Activated CD4-positive, alpha-beta T cell treated with anti-CD3 and anti-CD28 coated beads for 36 hours (primary cell): Measurements from ENCODE around the gene MYLK3. TPM values are rescaled to one million over a fixed set of nuclear protein-coding genes. Genes with fewer than 3 reads are reported as not detected.

Source experiments
- ATAC-seq: fragments of 200-7000 bp; cut with Tn5 transposase; one replicate; pipeline ENCODE4 v1.10.0; 2021; ENCODE audit warnings: mild to moderate bottlenecking, moderate library complexity
- CTCF ChIA-PET: fragments of 350-600 bp; sonication (Branson Sonifier 250); formaldehyde crosslinking; loops from one replicate; lab custom pipeline; 2021; ENCODE audit warnings: antibody characterized with exemption; lab: Charles Lee
- POLR2A ChIA-PET: fragments of 350-600 bp; sonication (Branson Sonifier 250); formaldehyde crosslinking; loops from one replicate; lab custom pipeline; 2021; ENCODE audit warnings: antibody characterized with exemption, inconsistent platforms; lab: Charles Lee
- DNase-seq: peaks from one replicate; pipeline ENCODE4 v3.0.0-alpha.2; 2020
- H3K27ac Mint-ChIP-seq: one replicate; pipeline ENCODE4 v1.8.0; 2021; ENCODE audit warnings: mixed read lengths
- H3K27me3 Mint-ChIP-seq: one replicate; pipeline ENCODE4 v1.8.0; 2021; ENCODE audit warnings: mixed read lengths
- H3K36me3 Mint-ChIP-seq: one replicate; pipeline ENCODE4 v1.8.0; 2021; ENCODE audit warnings: low read depth, mixed read lengths
- H3K4me1 Mint-ChIP-seq: one replicate; pipeline ENCODE4 v1.8.0; 2021; ENCODE audit warnings: mixed read lengths
- H3K4me3 Mint-ChIP-seq: one replicate; pipeline ENCODE4 v1.8.0; 2021; ENCODE audit warnings: mild to moderate bottlenecking, moderate library complexity, mixed read lengths
- H3K9me3 Mint-ChIP-seq: one replicate; pipeline ENCODE4 v1.8.0; 2021; ENCODE audit warnings: low read depth, mixed read lengths
- intact Hi-C, 2 experiments: fragments of 100-400 bp; cut with DNase I in 1 of 2; cut with micrococcal nuclease in 1 of 2; formaldehyde crosslinking; loops; one replicate each; pipeline versions ENCODE4 v1.14.2 to v1.15.1; 2022 to 2024; cut with DNase I, micrococcal nuclease
- total RNA-seq, 2 experiments: library from RNA; stranded (reverse); gene quantifications; one replicate each; pipeline ENCODE4 v1.2.3, GENCODE V29; 2021

Gene MYLK3
- total RNA-seq, 2 experiments from 2014 or later: 0.05 to 0.27 TPM

DNA sequence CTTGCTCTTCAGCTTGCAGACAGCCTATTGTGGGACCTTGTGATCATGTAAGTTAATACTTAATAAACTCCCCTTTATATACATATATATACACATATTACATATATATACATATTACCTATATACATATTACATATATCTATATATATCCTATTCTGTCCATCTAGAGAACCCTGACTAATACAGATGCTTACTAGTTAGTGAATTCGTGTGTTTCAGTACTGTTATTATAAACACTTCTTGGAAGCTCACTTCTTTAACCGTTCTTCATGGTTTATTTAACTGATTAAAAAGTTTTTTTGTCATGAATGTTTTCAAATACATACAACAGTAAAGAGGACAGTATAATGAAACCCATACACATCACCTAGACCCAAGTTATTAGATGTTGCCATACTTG lies 46.1 kb downstream of the MYLK3 start:
- Mint-ChIP-seq H3K4me1 (no peaks in the 10 kb centered on the region), H3K27ac (no peak overlapping the region), H3K27me3 (no peaks in the 10 kb centered on the region), H3K36me3 (peaks cover 6% of the 10 kb centered on the region), H3K9me3 (no peaks in the 10 kb centered on the region), H3K4me3 (no peak overlapping the region)
- intact Hi-C loops: no loop called here
- DNase-seq (no peak), ATAC-seq (no peak)
- ChIA-PET CTCF (no interaction called here), POLR2A (no interaction called here)

GRCh38 chr16:46701615-46702014 lies 46.5 kb downstream of the MYLK3 start:
- ATAC-seq: no peak
- no peak overlapping the region for H3K4me3 Mint-ChIP-seq
- no peak overlapping the region for H3K27ac Mint-ChIP-seq
- H3K36me3 Mint-ChIP-seq: peaks cover 9% of the 10 kb centered on the region
- H3K9me3 Mint-ChIP-seq: no peaks in the 10 kb centered on the region
- no peaks in the 10 kb centered on the region for H3K4me1 Mint-ChIP-seq
- ChIA-PET POLR2A (no interaction called here), CTCF (interaction anchor here (1.0 kb wide), 1 partner anchor 28 kb away, joined by 4 read pairs; no protein-coding TSS in a partner anchor)
- DNase-seq: no peak
- intact Hi-C loops: no loop called here
- no peaks in the 10 kb centered on the region for H3K27me3 Mint-ChIP-seq

DNA sequence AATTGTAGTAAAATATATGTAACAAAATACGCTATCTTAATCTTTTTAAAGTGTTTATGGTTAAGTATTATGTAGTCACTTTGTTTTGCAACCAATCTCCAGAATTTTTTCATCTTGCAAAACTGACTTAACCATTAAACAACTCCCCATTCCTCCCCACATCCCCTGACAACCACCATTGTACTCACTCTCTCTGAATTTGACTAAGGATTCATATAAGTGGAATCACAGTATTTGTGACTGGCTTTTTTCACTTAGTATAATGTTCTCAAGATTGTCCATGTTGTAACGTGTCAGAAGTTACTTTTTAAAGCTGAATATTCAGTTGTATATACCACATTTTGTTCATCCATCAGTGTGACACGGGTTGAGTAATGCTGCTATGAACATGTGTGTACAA lies 48.1 kb downstream of the MYLK3 start:
- POLR2A ChIA-PET: interaction anchor here (0.5 kb wide), 1 partner anchor 141 kb away, joined by 3 read pairs; no protein-coding TSS in a partner anchor

DNA sequence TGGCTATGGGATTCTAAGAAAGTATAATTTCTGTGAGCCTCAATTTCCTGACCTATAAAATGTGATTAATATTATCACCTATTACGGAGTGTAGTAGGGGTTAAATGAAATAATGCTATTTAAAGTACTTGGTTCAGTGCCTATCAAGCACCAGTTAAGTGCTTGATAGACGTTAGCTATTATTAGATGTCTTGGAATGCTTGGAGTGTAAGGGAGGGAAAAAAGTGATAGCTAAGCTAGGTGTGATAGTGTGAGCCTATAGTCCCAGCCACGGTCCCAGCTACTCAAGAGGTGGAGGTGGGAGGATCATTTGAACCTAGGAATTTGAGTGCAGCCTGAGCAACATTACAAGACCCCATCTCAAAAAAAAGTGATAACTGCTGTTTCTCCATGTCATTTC lies 51.2 kb downstream of the MYLK3 start:
- Mint-ChIP-seq H3K27me3 (no peaks in the 10 kb centered on the region), H3K9me3 (no peaks in the 10 kb centered on the region), H3K4me1 (no peaks in the 10 kb centered on the region), H3K27ac (no peak overlapping the region), H3K4me3 (no peak overlapping the region), H3K36me3 (peaks cover 32% of the 10 kb centered on the region)
- DNase-seq (no peak), ATAC-seq (no peak)
- intact Hi-C loops: no loop called here
- ChIA-PET CTCF (interaction anchor here (0.7 to 1.6 kb wide), 5 partner anchors 12 to 148 kb away, joined by 3 to 5 read pairs (median 3); no protein-coding TSS in a partner anchor), POLR2A (interaction anchor here (0.6 kb wide), 1 partner anchor 22 kb away, joined by 3 read pairs; no protein-coding TSS in a partner anchor)

More for the DNA sequence above, 48.1 kb downstream of the MYLK3 start:
- H3K27me3 Mint-ChIP-seq: no peaks in the 10 kb centered on the region
- intact Hi-C loops: no loop called here
- peaks cover 19% of the 10 kb centered on the region for H3K36me3 Mint-ChIP-seq
- no peak overlapping the region for H3K27ac Mint-ChIP-seq
- H3K4me1 Mint-ChIP-seq: no peaks in the 10 kb centered on the region
- H3K9me3 Mint-ChIP-seq: no peaks in the 10 kb centered on the region
- DNase-seq (no peak), ATAC-seq (no peak)
- no peak overlapping the region for H3K4me3 Mint-ChIP-seq
- CTCF ChIA-PET: interaction anchor here (0.6 to 1.1 kb wide), 3 partner anchors 26 to 230 kb away, joined by 3 to 4 read pairs (median 4); no protein-coding TSS in a partner anchor

- no peak overlapping the region for H3K4me3 Mint-ChIP-seq
- CTCF ChIA-PET: interaction anchor here (1.1 to 1.6 kb wide), 3 partner anchors 22 to 149 kb away, joined by 3 to 7 read pairs (median 4); no protein-coding TSS in a partner anchor
- ATAC-seq (no peak), DNase-seq (no peak)
- H3K4me1 Mint-ChIP-seq: peaks cover 9% of the 10 kb centered on the region
- no peaks in the 10 kb centered on the region for H3K9me3 Mint-ChIP-seq
- POLR2A ChIA-PET: no interaction called here
- no peaks in the 10 kb centered on the region for H3K27me3 Mint-ChIP-seq
- H3K27ac Mint-ChIP-seq: no peak overlapping the region
- peaks cover 41% of the 10 kb centered on the region for H3K36me3 Mint-ChIP-seq
- intact Hi-C loops: no loop called here
Observed at GRCh38 chr16:46695937-46696336, 52.2 kb downstream of the MYLK3 start.

DNA sequence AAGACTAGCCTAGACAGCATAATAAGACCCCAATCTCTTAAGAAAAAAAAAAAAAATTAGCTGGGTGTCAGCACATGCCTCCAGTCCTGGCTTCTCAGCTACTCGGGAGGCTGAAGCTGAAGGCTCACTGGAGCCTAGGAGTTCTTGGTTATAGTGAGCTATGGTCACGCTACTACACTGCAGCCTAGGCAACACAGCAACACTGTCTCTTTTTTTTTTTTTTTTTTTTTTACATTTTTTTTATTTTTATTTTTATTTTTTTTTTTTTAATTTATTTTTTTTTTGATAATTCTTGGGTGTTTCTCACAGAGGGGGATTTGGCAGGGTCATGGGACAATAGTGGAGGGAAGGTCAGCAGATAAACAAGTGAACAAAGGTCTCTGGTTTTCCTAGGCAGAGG lies 54.5 kb downstream of the MYLK3 start:
- H3K4me3 Mint-ChIP-seq: no peak overlapping the region
- DNase-seq (no peak), ATAC-seq (no peak)
- ChIA-PET CTCF (interaction anchor here (1.3 to 1.4 kb wide), 2 partner anchors 11 to 15 kb away, joined by 3 to 4 read pairs; no protein-coding TSS in a partner anchor), POLR2A (no interaction called here)
- H3K27ac Mint-ChIP-seq: no peak overlapping the region
- H3K9me3 Mint-ChIP-seq: no peaks in the 10 kb centered on the region
- intact Hi-C loops: no loop called here
- H3K27me3 Mint-ChIP-seq: no peaks in the 10 kb centered on the region
- H3K4me1 Mint-ChIP-seq: peaks cover 13% of the 10 kb centered on the region
- H3K36me3 Mint-ChIP-seq: peaks cover 41% of the 10 kb centered on the region

GRCh38 chr16:46691726-46692125 lies 56.4 kb downstream of the MYLK3 start:
- CTCF ChIA-PET: interaction anchor here (1.3 to 1.7 kb wide), 3 partner anchors 18 to 219 kb away, joined by 3 to 4 read pairs (median 4); no protein-coding TSS in a partner anchor
- no peak overlapping the region for H3K27ac Mint-ChIP-seq

DNA sequence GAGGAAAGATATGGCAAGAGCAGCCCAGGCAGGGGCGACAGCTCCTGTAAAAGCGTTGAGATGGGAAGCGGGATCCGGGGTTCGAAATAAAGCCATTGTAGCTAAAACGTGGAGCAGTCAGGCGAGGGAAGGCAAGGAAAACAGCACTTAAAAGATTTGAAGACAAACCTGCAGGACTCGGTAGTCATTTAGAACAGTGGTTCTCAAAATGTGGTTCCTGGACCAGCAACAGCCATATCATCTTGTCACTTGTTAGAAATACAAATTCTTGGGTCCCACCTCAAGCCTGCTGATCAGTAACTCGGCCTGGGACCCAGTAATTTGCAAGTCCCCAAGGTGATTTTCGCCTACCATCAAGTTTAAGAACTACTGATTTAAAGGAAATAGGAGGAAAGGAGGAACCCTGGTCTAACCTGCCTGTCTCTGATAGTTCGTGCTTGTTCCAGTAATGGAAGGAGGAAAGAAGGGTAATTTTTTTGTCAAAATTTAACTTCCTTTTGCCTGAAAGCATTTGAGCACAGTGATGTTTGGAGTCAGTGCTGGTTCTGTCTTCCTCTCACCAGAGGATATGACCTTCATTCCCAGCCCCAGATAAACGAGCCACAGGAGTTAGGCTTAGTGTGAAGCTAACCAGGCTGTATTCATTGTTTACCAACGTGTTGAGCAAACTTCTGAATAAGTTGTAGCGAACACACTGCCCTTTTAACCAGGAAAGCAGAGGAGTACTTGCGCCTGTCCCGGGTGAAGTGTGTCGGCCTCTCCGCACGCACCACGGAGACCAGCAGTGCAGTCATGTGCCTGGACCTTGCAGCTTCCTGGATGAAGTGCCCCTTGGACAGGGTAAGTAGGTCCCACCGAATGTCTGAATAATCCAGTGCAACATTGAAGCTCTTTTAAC lies 57.6 kb downstream of the MYLK3 start:
- Mint-ChIP-seq H3K27ac (no peak overlapping the region), H3K4me1 (peaks cover 34% of the 10 kb centered on the region)
- intact Hi-C loops: no loop called here

More at GRCh38 chr16:46691726-46692125, 56.4 kb downstream of the MYLK3 start:
- no peak for DNase-seq
- POLR2A ChIA-PET: no interaction called here
- H3K4me1 Mint-ChIP-seq: peaks cover 28% of the 10 kb centered on the region
- H3K27me3 Mint-ChIP-seq: no peaks in the 10 kb centered on the region
- H3K9me3 Mint-ChIP-seq: no peaks in the 10 kb centered on the region
- H3K4me3 Mint-ChIP-seq: no peak overlapping the region
- intact Hi-C loops: no loop called here
- peaks cover 37% of the 10 kb centered on the region for H3K36me3 Mint-ChIP-seq
- no peak for ATAC-seq

GRCh38 chr16:46689365-46690280 lies 58.5 kb downstream of the MYLK3 start, which contains the start of gene ORC6:
Gene ORC6, plus strand, starts transcription at chr16:46689659. Its CDS starts 47 bp downstream, at chr16:46689706.
- CTCF ChIA-PET: interaction anchor here (0.6 to 1.2 kb wide), 6 partner anchors 16 to 241 kb away, joined by 3 to 8 read pairs (median 4); no protein-coding TSS in a partner anchor
- ATAC-seq: peak; percentile 83
- intact Hi-C loops: loop anchor here (1.0 to 10.0 kb wide), 13 partner anchors 68 to 1925 kb away; partner anchors contain the start of genes C16orf87 (in 2 of the 2), DNAJA2 (in 2 of the 2), SHCBP1 (in 2 of the 2) and ABCC11 (in 1 of the 2)
- Mint-ChIP-seq H3K27ac (no peak within 1 kb of the TSS), H3K4me1 (peaks cover 43% of the 10 kb centered on the region), H3K4me3 (no peak within 1 kb of the TSS), H3K27me3 (no peaks in the 10 kb centered on the region), H3K9me3 (no peaks in the 10 kb centered on the region), H3K36me3 (peaks cover 22% of the 10 kb centered on the region)
- peak; percentile 99 for DNase-seq
- POLR2A ChIA-PET: interaction anchor here (0.6 kb wide), 2 partner anchors 195 to 1590 kb away, joined by 3 read pairs; partner anchors contain the start of gene GPT2

More for the DNA sequence above, 57.6 kb downstream of the MYLK3 start:
- Mint-ChIP-seq H3K27me3 (no peaks in the 10 kb centered on the region), H3K36me3 (peaks cover 31% of the 10 kb centered on the region), H3K9me3 (no peaks in the 10 kb centered on the region), H3K4me3 (no peak overlapping the region)
- POLR2A ChIA-PET: interaction anchor here (0.6 kb wide), 1 partner anchor 191 kb away, joined by 3 read pairs; no protein-coding TSS in a partner anchor
- CTCF ChIA-PET: interaction anchor here (0.8 to 1.7 kb wide), 6 partner anchors 15 to 240 kb away, joined by 3 to 6 read pairs (median 4); no protein-coding TSS in a partner anchor
- no peak for DNase-seq
- ATAC-seq: no peak

DNA sequence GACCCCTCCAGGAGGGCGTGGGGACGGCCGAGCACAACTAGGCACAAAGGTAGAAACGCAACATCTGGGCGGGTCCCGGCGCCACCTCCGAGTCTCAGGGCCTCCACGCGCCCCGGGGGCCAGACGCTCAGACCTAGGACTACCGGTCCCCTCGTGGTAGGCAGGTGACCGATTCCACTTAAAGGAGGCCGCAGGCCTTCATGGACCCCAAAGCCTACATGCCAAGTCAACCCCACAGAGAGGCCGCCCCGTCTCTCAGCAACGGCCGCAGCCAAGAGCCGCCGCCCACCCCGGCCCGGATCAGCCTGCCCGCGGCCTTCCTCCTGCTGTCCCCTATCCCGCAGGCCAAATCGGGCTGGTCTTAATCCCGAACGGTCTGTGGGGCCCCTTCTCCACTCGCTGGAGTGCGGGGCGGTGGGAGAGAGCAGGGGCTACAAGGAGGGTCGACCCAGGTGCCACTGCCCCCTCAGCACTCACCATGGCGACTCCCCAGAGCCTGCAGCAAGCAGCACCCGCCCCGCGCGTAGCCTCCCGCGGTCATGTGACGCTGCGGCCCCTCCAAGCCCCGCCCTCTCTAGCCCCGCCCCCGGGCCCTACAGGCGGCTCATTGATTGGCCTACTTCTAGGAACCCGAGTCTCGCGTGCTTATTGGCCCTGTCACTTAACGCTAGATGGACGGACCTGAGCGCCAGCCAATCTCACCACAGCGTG lies 59.3 kb downstream of the MYLK3 start, which contains the start of gene VPS35:
Gene VPS35 (minus strand): TSS at position 525 of the 711 bp plus-strand sequence. CDS start 45 bp downstream, at position 480.
- Mint-ChIP-seq H3K9me3 (no peaks in the 10 kb centered on the region), H3K4me1 (peaks cover 50% of the 10 kb centered on the region), H3K36me3 (peaks cover 21% of the 10 kb centered on the region), H3K27me3 (no peaks in the 10 kb centered on the region), H3K27ac (no peak within 1 kb of the TSS), H3K4me3 (no peak within 1 kb of the TSS)
- peak; percentile 100 for DNase-seq
- ChIA-PET CTCF (interaction anchor here (1.0 kb wide), 1 partner anchor 15 kb away, joined by 8 read pairs; no protein-coding TSS in a partner anchor), POLR2A (no interaction called here)
- intact Hi-C loops: loop anchor here (1.0 to 10.0 kb wide), 14 partner anchors 16 to 1926 kb away; partner anchors contain the start of genes C16orf87 (in 2 of the 2), DNAJA2 (in 2 of the 2), SHCBP1 (in 2 of the 2) and ABCC11 (in 1 of the 2)
- ATAC-seq: peak; percentile 92
